Measurements from ENCODE around the gene SPATC1L. TPM values are rescaled to one million over a fixed set of nuclear protein-coding genes. Genes with fewer than 3 reads are reported as not detected.
A peak's percentile ranks its signal among the peaks of the same experiment; 100 is the strongest.

SPATC1L gene
- total and polyA plus RNA-seq, 2 of the 8 experiments (the other 6 are each of a cell fraction or from before 2014, with no cell fraction given): 24.9 to 50.0 TPM

- peak overlapping the region in 1 of 4 experiments; percentile 53; a peak in 2 of 8 replicates for H3K4me3 ChIP-seq (ENCODE audit: extremely low read depth in 1 of 4, insufficient read depth in 2 of 4, low read depth in 3 of 4, low read length in 4 of 4)
- FAIRE-seq (no peak), DNase-seq (ENCODE audit: low read depth in 1 of 2, low spot score in 2 of 2) (no peak)
- no peaks in the 10 kb centered on the region for H3K79me2 ChIP-seq (ENCODE audit: control insufficient read depth in 1 of 2, insufficient read depth in 2 of 2, low read length in 2 of 2)
- no peak overlapping the region for H3K23ac ChIP-seq (ENCODE audit: insufficient read length)
- H4K91ac ChIP-seq (replicated peaks; ENCODE audit: insufficient read length, low read length): no peak overlapping the region
- no peak overlapping the region for H3K18ac ChIP-seq (ENCODE audit: extremely low read depth, low read length)
- no peak overlapping the region for H2BK5ac ChIP-seq (ENCODE audit: low read depth, low read length)
- no peaks in the 10 kb centered on the region for H4K20me1 ChIP-seq (replicated peaks in 1 of 2; ENCODE audit: control insufficient read depth in 1 of 2, insufficient read depth in 2 of 2, low read length in 2 of 2)
- H3K4ac ChIP-seq (replicated peaks; ENCODE audit: insufficient read length, low read depth, low read length): no peak overlapping the region
- no peak overlapping the region for H2BK20ac ChIP-seq (ENCODE audit: low read length)
- no peak overlapping the region for H2BK12ac ChIP-seq (ENCODE audit: low read depth, low read length)
- H2AK5ac ChIP-seq (ENCODE audit: low read depth, low read length): 0 out of 2 replicates have a peak overlapping the region, but pooled peaks have one; percentile 75
- no peak overlapping the region for H4K5ac ChIP-seq (ENCODE audit: insufficient read length, low read depth, low read length)
- H2BK15ac ChIP-seq (ENCODE audit: low read length): no peak overlapping the region
- H4K8ac ChIP-seq (ENCODE audit: extremely low read depth, insufficient read depth, low read length): no peak overlapping the region
- H3K79me1 ChIP-seq (ENCODE audit: low read depth, low read length): no peaks in the 10 kb centered on the region
- ChIA-PET CTCF (ENCODE audit: partially characterized antibody) (interaction anchor here (1.4 to 1.5 kb wide), 2 partner anchors 10 to 11 kb away, joined by 4 to 7 read pairs; no protein-coding TSS in a partner anchor), POLR2A (ENCODE audit: partially characterized antibody) (interaction anchor here (1.6 kb wide), 1 partner anchor 11 kb away, joined by 4 read pairs; no protein-coding TSS in a partner anchor)
- H2AFZ ChIP-seq (ENCODE audit: low read length): no peak overlapping the region
- H2BK120ac ChIP-seq (replicated peaks; ENCODE audit: low read depth, low read length): no peak overlapping the region
- H3K27me3 ChIP-seq (replicated peaks in 1 of 4; ENCODE audit: control insufficient read depth in 3 of 4, extremely low read depth in 1 of 4, insufficient read depth in 3 of 4, low read length in 3 of 4): peaks cover 0 to 24% (median 8%) of the 10 kb centered on the region in 4 experiments; a peak in 4 of 7 replicates
- H3K56ac ChIP-seq (replicated peaks; ENCODE audit: insufficient read length, low read depth, low read length): no peak overlapping the region
- H3K14ac ChIP-seq (ENCODE audit: insufficient read length): no peak overlapping the region
- WGBS, 2 experiments (ENCODE audit: extremely low coverage in 1 of 2, insufficient coverage in 1 of 2, insufficient read length in 1 of 2, insufficient replicate concordance in 2 of 2, low coverage in 1 of 2, low lambda C conversion rate in 2 of 2, missing lambda C conversion rate in 1 of 2): 87% methylated on average over 15 of the region's 15 CpGs; no CpG with 5 or more reads in 1 of the 2 experiments
- H3K4me2 ChIP-seq (ENCODE audit: insufficient read depth in 1 of 2, low read depth in 2 of 2, low read length in 2 of 2): peak overlapping the region; percentile 57 to 78; a peak in 2 of 4 replicates
- no peaks in the 10 kb centered on the region for H3K36me3 ChIP-seq (ENCODE audit: control insufficient read depth in 2 of 4, insufficient read depth in 4 of 4, low read length in 3 of 4)
- H3K27ac ChIP-seq (ENCODE audit: low read depth, low read length): no peak overlapping the region
- peaks cover 0 to 10% (median under 1%) of the 10 kb centered on the region in 4 experiments; a peak in 3 of 7 replicates for H3K4me1 ChIP-seq (replicated peaks in 1 of 4; ENCODE audit: control insufficient read depth in 3 of 4, insufficient read depth in 4 of 4, low read length in 3 of 4)
- peaks cover 0 to 2% of the 10 kb centered on the region in 2 experiments; a peak in 1 of 4 replicates for H3K9me3 ChIP-seq (ENCODE audit: insufficient read depth in 2 of 2, low read depth in 1 of 2, low read length in 1 of 2)
- no peak overlapping the region for H3K9ac ChIP-seq (replicated peaks in 1 of 4; ENCODE audit: extremely low read depth in 1 of 4, low read depth in 3 of 4, low read length in 3 of 4)
- H3K23me2 ChIP-seq (ENCODE audit: low read depth, low read length): no peaks in the 10 kb centered on the region; the same call in 1 of the 2 replicates
- TF ChIP-seq HDAC6 (IDR thresholded peaks at IDR 0.05; ENCODE audit: low read depth, low read length) (no peak), GABPA (IDR thresholded peaks at IDR 0.05; ENCODE audit: borderline replicate concordance, insufficient read depth, low read length) (no peak), GTF2F1 (IDR thresholded peaks at IDR 0.05; ENCODE audit: borderline replicate concordance, low read depth, low read length) (no peak), CREB1 (IDR thresholded peaks at IDR 0.05) (no peak), CBX5 (IDR thresholded peaks at IDR 0.05; ENCODE audit: low read depth, low read length) (no peak), KDM5A (IDR thresholded peaks at IDR 0.05; ENCODE audit: low read length) (no peak), SIN3A (conservative IDR thresholded peaks at IDR 0.05 in 1 of 2, IDR thresholded peaks at IDR 0.05 in 1 of 2; ENCODE audit: low read depth in 1 of 2, low read length in 2 of 2) (no peak), JUN (IDR thresholded peaks at IDR 0.05; ENCODE audit: low read depth, low read length) (no peak), ZNF274 (IDR thresholded peaks at IDR 0.05; ENCODE audit: borderline replicate concordance, extremely low read depth, low read length) (no peak), CEBPB (IDR thresholded peaks at IDR 0.05; ENCODE audit: low read depth, low read length) (no peak), EP300 (IDR thresholded peaks at IDR 0.05; ENCODE audit: borderline replicate concordance in 1 of 2, low read depth in 2 of 2, low read length in 2 of 2) (no peak), TAF1 (IDR thresholded peaks at IDR 0.05; ENCODE audit: low read depth, low read length) (no peak)
Measured at GRCh38 chr21:46139686-46140085, 44.6 kb downstream of the SPATC1L start.
